OCI-LY7 (cell line): ENCODE results near the gene CPNE5.

Source experiments
- EZH2phosphoT487 ChIP-seq: fragments of 200-600 bp; sonication (generic); IDR thresholded peaks from 2 replicates; pipeline ENCODE4 v1.6.1; 2018; ENCODE audit warnings: low read depth, borderline replicate concordance, mild to moderate bottlenecking, mixed run types, antibody characterized with exemption, low read length, moderate library complexity, mixed read lengths
- TF ChIP-seq, protein P1 (sequence below): fragments of 200-600 bp; sonication (generic); conservative IDR thresholded peaks from 2 replicates; pipeline ENCODE4 v1.5.1; 2014; ENCODE audit warnings: mild to moderate bottlenecking, antibody characterized with exemption, low read length, moderate library complexity, mixed read lengths

DNA sequence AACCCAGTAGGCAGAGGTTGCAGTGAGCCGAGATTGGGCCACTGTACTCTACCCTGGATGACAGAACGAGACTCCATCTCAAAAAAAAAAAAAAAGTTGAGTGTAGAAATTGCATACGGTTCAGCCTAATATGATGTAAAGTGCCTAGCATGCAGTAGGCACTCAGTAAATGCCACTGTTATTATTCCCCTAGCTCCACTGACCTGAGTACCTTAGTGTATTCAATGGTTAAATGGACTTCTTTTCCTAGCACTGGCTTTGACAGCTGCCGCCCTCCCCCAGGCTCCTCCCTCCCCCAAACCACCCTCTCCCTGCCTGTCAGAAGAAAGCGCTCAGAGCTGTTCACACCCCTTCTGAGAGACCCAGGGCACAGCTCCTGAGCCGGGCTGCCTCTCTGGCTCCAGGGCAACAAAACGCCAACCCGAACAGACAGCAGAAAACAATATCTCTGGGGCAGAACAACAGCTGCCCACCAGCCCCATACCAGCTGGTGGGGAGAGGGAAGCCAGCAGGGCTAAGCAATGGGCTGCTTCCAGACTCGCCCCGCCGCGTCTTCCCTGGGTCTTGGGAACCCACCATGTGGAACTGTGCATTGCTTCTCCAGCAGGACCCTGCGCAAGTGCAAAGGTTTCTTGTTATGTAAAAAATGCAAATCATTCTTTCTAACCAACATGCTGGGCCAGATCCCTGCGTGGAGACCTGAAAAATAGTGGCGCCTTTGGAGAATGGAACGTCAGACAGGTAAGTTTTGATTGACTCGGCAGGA is 4.5 kb downstream of the CPNE5 start:
- TF ChIP-seq, protein P1, sequence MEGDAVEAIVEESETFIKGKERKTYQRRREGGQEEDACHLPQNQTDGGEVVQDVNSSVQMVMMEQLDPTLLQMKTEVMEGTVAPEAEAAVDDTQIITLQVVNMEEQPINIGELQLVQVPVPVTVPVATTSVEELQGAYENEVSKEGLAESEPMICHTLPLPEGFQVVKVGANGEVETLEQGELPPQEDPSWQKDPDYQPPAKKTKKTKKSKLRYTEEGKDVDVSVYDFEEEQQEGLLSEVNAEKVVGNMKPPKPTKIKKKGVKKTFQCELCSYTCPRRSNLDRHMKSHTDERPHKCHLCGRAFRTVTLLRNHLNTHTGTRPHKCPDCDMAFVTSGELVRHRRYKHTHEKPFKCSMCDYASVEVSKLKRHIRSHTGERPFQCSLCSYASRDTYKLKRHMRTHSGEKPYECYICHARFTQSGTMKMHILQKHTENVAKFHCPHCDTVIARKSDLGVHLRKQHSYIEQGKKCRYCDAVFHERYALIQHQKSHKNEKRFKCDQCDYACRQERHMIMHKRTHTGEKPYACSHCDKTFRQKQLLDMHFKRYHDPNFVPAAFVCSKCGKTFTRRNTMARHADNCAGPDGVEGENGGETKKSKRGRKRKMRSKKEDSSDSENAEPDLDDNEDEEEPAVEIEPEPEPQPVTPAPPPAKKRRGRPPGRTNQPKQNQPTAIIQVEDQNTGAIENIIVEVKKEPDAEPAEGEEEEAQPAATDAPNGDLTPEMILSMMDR: no peak
- TF ChIP-seq EZH2phosphoT487: no peak
